Esophagus squamous epithelium (tissue), 4 donors: Measurements from ENCODE around the gene LSM4.

Experiments
- CTCF ChIP-seq, 6 experiments: fragments of 450-650 bp in 4 of 6; fragments of 200-600 bp in 2 of 6; sonication (generic) in 2 of 6; IDR thresholded peaks; one replicate each; pipeline ENCODE4 v1.5.1; 2016 to 2019; ENCODE audit warnings: antibody characterized with exemption in 6 of 6, mild to moderate bottlenecking in 4 of 6, moderate library complexity in 4 of 6
- POLR2A ChIP-seq, 4 donors: fragments of 450-650 bp; IDR thresholded peaks; one replicate each; pipeline ENCODE4 v1.6.1; 2017; ENCODE audit warnings: antibody characterized with exemption in 4 of 4, mild to moderate bottlenecking in 4 of 4, moderate library complexity in 3 of 4

DNA sequence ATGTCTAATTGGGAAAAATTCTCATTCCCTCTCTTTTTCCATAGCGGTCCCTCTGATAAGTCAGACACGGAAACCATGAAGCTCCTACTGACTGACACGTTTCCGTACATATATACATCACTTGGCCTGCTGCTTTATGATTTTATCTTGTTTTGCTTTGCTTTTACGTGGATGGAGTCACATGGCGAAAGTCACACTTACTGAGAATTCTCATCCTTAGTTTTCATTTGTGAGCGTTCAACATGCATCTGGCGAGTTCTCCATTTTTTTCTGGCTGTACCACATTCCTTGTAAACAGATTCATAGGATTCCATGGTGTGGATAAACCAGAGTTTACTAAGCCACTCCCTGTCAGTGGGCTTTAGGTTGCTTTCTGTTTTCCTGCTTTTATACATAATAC lies 38.8 kb upstream of the LSM4 start:
- TF ChIP-seq CTCF (IDR thresholded peaks at IDR 0.05) = no peak
- no peak for TF ChIP-seq POLR2A (IDR thresholded peaks at IDR 0.05)
